Spleen (tissue), 11 donors: Measurements from ENCODE around the gene ZBTB44. TPM values are rescaled to one million over a fixed set of nuclear protein-coding genes. Genes with fewer than 3 reads are reported as not detected.
A peak's percentile ranks its signal among the peaks of the same experiment; 100 is the strongest.
"Not testable (repeated sequence)": the region's sequence is repeated elsewhere in the genome, so short reads cannot be mapped to it uniquely, and the experiment has no call there.

Experiments
- DNase-seq: peaks from one replicate; pipeline ENCODE4 v3.0.0-alpha.2; 2020
- H3K27ac ChIP-seq, 8 donors: fragments of 200-600 bp; sonication (generic) in 7 of 8; 1 replicate in 4 of 8; 2 replicates in 4 of 8; pipeline versions ENCODE4 v1.5.0 to v1.8.0; 2016 to 2021; ENCODE audit warnings: inconsistent platforms in 4 of 8, mild to moderate bottlenecking in 4 of 8, moderate library complexity in 1 of 8
- H3K27me3 ChIP-seq, 7 donors: fragments of 200-600 bp; sonication (generic) in 6 of 7; replicated peaks in 1 of 7; 1 replicate in 4 of 7; 2 replicates in 3 of 7; pipeline versions ENCODE4 v1.5.0 to v1.8.0; 2016 to 2021; ENCODE audit warnings: inconsistent platforms in 3 of 7, mild to moderate bottlenecking in 1 of 7
- H3K36me3 ChIP-seq, 6 donors: fragments of 200-600 bp; sonication (generic) in 5 of 6; 1 replicate in 4 of 6; 2 replicates in 2 of 6; pipeline versions ENCODE4 v1.5.0 to v1.8.0; 2016 to 2021; ENCODE audit warnings: inconsistent platforms in 2 of 6
- H3K4me1 ChIP-seq, 6 donors: fragments of 200-600 bp; sonication (generic) in 5 of 6; 1 replicate in 3 of 6; 2 replicates in 3 of 6; pipeline versions ENCODE4 v1.5.0 to v1.8.0; 2016 to 2021; ENCODE audit warnings: inconsistent platforms in 3 of 6
- H3K4me3 ChIP-seq, 8 donors: fragments of 200-600 bp; sonication (generic) in 7 of 8; 1 replicate in 4 of 8; 2 replicates in 4 of 8; pipeline versions ENCODE4 v1.5.0 to v1.8.0; 2016 to 2021; ENCODE audit warnings: inconsistent platforms in 4 of 8, mild to moderate bottlenecking in 4 of 8, moderate library complexity in 2 of 8
- H3K9me3 ChIP-seq, 8 donors: fragments of 200-600 bp; sonication (generic) in 7 of 8; 1 replicate in 4 of 8; 2 replicates in 4 of 8; pipeline versions ENCODE4 v1.5.0 to v1.8.0; 2016 to 2021; ENCODE audit warnings: inconsistent platforms in 4 of 8
- CTCF ChIP-seq, 11 experiments: fragments of 200-600 bp in 7 of 11; fragments of 450-650 bp in 4 of 11; sonication (generic) in 4 of 11; IDR thresholded peaks in 8 of 11; conservative IDR thresholded peaks in 3 of 11; 1 replicate in 7 of 11; 2 replicates in 4 of 11; pipeline versions ENCODE4 v1.4.0 to v1.8.0; 2016 to 2021; ENCODE audit warnings: antibody characterized with exemption in 11 of 11, inconsistent platforms in 4 of 11, mild to moderate bottlenecking in 1 of 11
- POLR2A ChIP-seq, 3 donors: fragments of 450-650 bp; IDR thresholded peaks; one replicate each; pipeline ENCODE4 v1.5.1; 2017; ENCODE audit warnings: antibody characterized with exemption in 3 of 3, mild to moderate bottlenecking in 1 of 3
- POLR2AphosphoS5 ChIP-seq, 3 donors: sonication (generic); formaldehyde crosslinking; IDR thresholded peaks; one replicate each; pipeline ENCODE4 v1.5.1; 2017; ENCODE audit warnings: antibody characterized with exemption in 3 of 3
- WGBS, 5 donors: extraction: QIAGEN DNeasy Blood & Tissue Kit in 3 of 5; methylation state at CpG; one replicate each; pipeline versions ENCODE4 v1.1.5 to v1.1.7; 2013 to 2018; 5-methylcytosine and 5-hydroxymethylcytosine counted together
- intact Hi-C: fragments of 100-400 bp; cut with DNase I; formaldehyde crosslinking; loops from one replicate; pipeline ENCODE4 v1.15.0; 2023; ENCODE audit warnings: low total_unique reads
- polyA plus RNA-seq, 3 donors: library from polyadenylated mRNA; stranded (reverse); fragments of 200-250 nt; gene quantifications; one replicate each; pipeline ENCODE4 v1.2.1, GENCODE V29; 2013
- total RNA-seq, 7 donors: library from RNA; depleted of rRNA in 3 of 7; stranded (reverse); fragments of >200 nt in 3 of 7; fragmentation: NEBNext Ultra II Directional in 4 of 7; extraction: Animal tissue kit (Norgen Biotek cat#: 25700) in 4 of 7; gene quantifications; one replicate each; pipeline versions ENCODE4 v1.1.0 to v1.2.1, GENCODE V29; 2016 to 2021
- donor health status: healthy with polysubstance abuse.
- donor health status: DM: no; HTN: no; CAD: no; lungs with moderate emphysema.
- donor health status: DM: no; HTN: no; CAD: no.
- donor health status: Bipolar disorder and iron deficiency.
- donor health status: healthy.
- donor health status: DM: no; HTN: no; CAD: no.
- donor health status: DM: yes; HTN: yes; CAD: no.

Gene ZBTB44
- total and polyA plus RNA-seq, 10 donors = 12.4 to 79.6 (median 53.1) TPM

- WGBS, 5 donors = 93 to 100% (median 96%) methylated on average over 1 of the region's 1 CpG
- H3K36me3 ChIP-seq = no peaks in the 10 kb centered on the region
- no peak for DNase-seq
- H3K9me3 ChIP-seq = peaks cover 0 to 16% (median 12%) of the 10 kb centered on the region in 8 donors
- H3K27me3 ChIP-seq = no peaks in the 10 kb centered on the region
- intact Hi-C loops = no loop called here
- H3K4me1 ChIP-seq = no peaks in the 10 kb centered on the region
- H3K27ac ChIP-seq = no peak overlapping the region
- no peak overlapping the region for H3K4me3 ChIP-seq
- TF ChIP-seq POLR2A (IDR thresholded peaks at IDR 0.05) (no peak), POLR2AphosphoS5 (IDR thresholded peaks at IDR 0.05) (no peak), CTCF (IDR thresholded peaks at IDR 0.05 in 8 of 11, conservative IDR thresholded peaks at IDR 0.05 in 3 of 11) (no peak)
Measured at GRCh38 chr11:130344841-130345240, 30.1 kb upstream of the ZBTB44 start.

- no peak for DNase-seq
- Histone ChIP-seq H3K27me3 (no peaks in the 10 kb centered on the region), H3K36me3 (no peaks in the 10 kb centered on the region), H3K4me1 (no peaks in the 10 kb centered on the region), H3K9me3 (peaks cover 0 to 29% (median 12%) of the 10 kb centered on the region in 8 donors), H3K27ac (peak overlapping the region in 2 of 8 donors; percentile 29 to 31), H3K4me3 (no peak overlapping the region)
- no peak for TF ChIP-seq POLR2AphosphoS5 (IDR thresholded peaks at IDR 0.05)
- no peak for TF ChIP-seq CTCF (IDR thresholded peaks at IDR 0.05 in 8 of 11, conservative IDR thresholded peaks at IDR 0.05 in 3 of 11)
- no peak for TF ChIP-seq POLR2A (IDR thresholded peaks at IDR 0.05)
- intact Hi-C loops = no loop called here
- WGBS, 5 donors = 68 to 83% (median 69%) methylated on average over 3 of the region's 3 CpGs
Measured at GRCh38 chr11:130340671-130341319, 26.1 kb upstream of the ZBTB44 start.

GRCh38 chr11:130338667-130339066, 23.9 kb upstream of the ZBTB44 start:
- no peak overlapping the region for H3K27ac ChIP-seq
- H3K27me3 ChIP-seq = no peaks in the 10 kb centered on the region
- no peak overlapping the region for H3K4me3 ChIP-seq
- no peaks in the 10 kb centered on the region for H3K36me3 ChIP-seq
- no peak for DNase-seq
- H3K4me1 ChIP-seq = no peaks in the 10 kb centered on the region
- intact Hi-C loops = no loop called here
- 92 to 96% (median 95%) methylated on average over 3 of the region's 3 CpGs for WGBS, 5 donors
- peaks cover 0 to 29% (median 12%) of the 10 kb centered on the region in 8 donors for H3K9me3 ChIP-seq
- TF ChIP-seq POLR2AphosphoS5 (IDR thresholded peaks at IDR 0.05) = no peak

GRCh38 chr11:130337281-130338089, 22.8 kb upstream of the ZBTB44 start:
- H3K9me3 ChIP-seq = peaks cover 0 to 29% (median 12%) of the 10 kb centered on the region in 8 donors
- no peak overlapping the region for H3K27ac ChIP-seq
- H3K4me1 ChIP-seq = no peaks in the 10 kb centered on the region
- H3K36me3 ChIP-seq = no peaks in the 10 kb centered on the region
- H3K27me3 ChIP-seq = no peaks in the 10 kb centered on the region
- TF ChIP-seq CTCF (IDR thresholded peaks at IDR 0.05 in 8 of 11, conservative IDR thresholded peaks at IDR 0.05 in 3 of 11) (no peak), POLR2AphosphoS5 (IDR thresholded peaks at IDR 0.05) (no peak), POLR2A (IDR thresholded peaks at IDR 0.05) (no peak)
- intact Hi-C loops = no loop called here
- H3K4me3 ChIP-seq = no peak overlapping the region
- no peak for DNase-seq
- 91 to 98% (median 95%) methylated on average over 19 to 36 of the region's 36 CpGs for WGBS, 5 donors

GRCh38 chr11:130331397-130331796, 16.7 kb upstream of the ZBTB44 start:
- intact Hi-C loops, H3K27me3 ChIP-seq, H3K27ac ChIP-seq, H3K9me3 ChIP-seq, H3K4me1 ChIP-seq, DNase-seq, H3K36me3 ChIP-seq, H3K4me3 ChIP-seq: not testable (repeated sequence)
- WGBS, 5 donors = 94 to 98% (median 96%) methylated on average over 19 of the region's 19 CpGs
